Small intestine (tissue), 7 donors: ENCODE results near the gene CR2. TPM values are rescaled to one million over a fixed set of nuclear protein-coding genes. Genes with fewer than 3 reads are reported as not detected.
A peak's percentile ranks its signal among the peaks of the same experiment; 100 is the strongest.
"Not testable (repeated sequence)": the region's sequence is repeated elsewhere in the genome, so short reads cannot be mapped to it uniquely, and the experiment has no call there.

Source experiments
- DNase-seq, 2 donors: peaks; one replicate each; pipeline versions ENCODE4 v3.0.0 to v3.0.0-alpha.2; 2013
- FAIRE-seq: peaks from 2 replicates; lab custom pipeline; 2012; peaks lifted over from hg19 to GRCh38; lab: Jason Lieb, UNC
- H3K27ac ChIP-seq, 3 donors: one replicate each; pipeline ENCODE4 v1.5.1; 2013; ENCODE audit warnings: low read length in 2 of 3, mild to moderate bottlenecking in 2 of 3, control low read depth in 1 of 3, inconsistent platforms in 1 of 3, low read depth in 1 of 3, moderate library complexity in 1 of 3
- H3K27me3 ChIP-seq, 3 donors: one replicate each; pipeline ENCODE4 v1.6.1; 2013; ENCODE audit warnings: low read length in 3 of 3, inconsistent platforms in 1 of 3; ENCODE audit not compliant: control insufficient read depth in 3 of 3, insufficient read depth in 3 of 3
- H3K36me3 ChIP-seq, 3 donors: one replicate each; pipeline ENCODE4 v1.6.1; 2013; ENCODE audit warnings: low read length in 3 of 3, inconsistent platforms in 1 of 3, low read depth in 1 of 3, mild to moderate bottlenecking in 1 of 3, moderate library complexity in 1 of 3; ENCODE audit not compliant: control insufficient read depth in 3 of 3, insufficient read depth in 2 of 3
- H3K4me1 ChIP-seq, 3 donors: one replicate each; pipeline ENCODE4 v1.6.1; 2013; ENCODE audit warnings: low read length in 2 of 3, inconsistent platforms in 1 of 3, low read depth in 1 of 3, mild to moderate bottlenecking in 1 of 3, moderate library complexity in 1 of 3; ENCODE audit not compliant: control insufficient read depth in 3 of 3, insufficient read depth in 2 of 3
- H3K4me3 ChIP-seq, 3 donors: one replicate each; pipeline ENCODE4 v1.5.1; 2013; ENCODE audit warnings: low read length in 3 of 3, control low read depth in 1 of 3, inconsistent platforms in 1 of 3, low read depth in 1 of 3, mild to moderate bottlenecking in 1 of 3, moderate library complexity in 1 of 3
- H3K9me3 ChIP-seq, 2 donors: one replicate each; pipeline ENCODE4 v1.6.1; 2013; ENCODE audit warnings: low read depth in 1 of 2, low read length in 1 of 2; ENCODE audit not compliant: control insufficient read depth in 2 of 2, insufficient read depth in 1 of 2
- WGBS, 3 donors: extraction: QIAGEN DNeasy Blood & Tissue Kit; methylation state at CpG; one replicate each; pipeline ENCODE4 v1.1.7; 2013; 5-methylcytosine and 5-hydroxymethylcytosine counted together
- polyA plus RNA-seq, 4 donors: library from polyadenylated mRNA; stranded (reverse) in 3 of 4; unstranded in 1 of 4; fragments of 200-250 nt in 3 of 4; fragments of 120-200 nt in 1 of 4; gene quantifications; one replicate each; pipeline versions ENCODE4 v1.2.1 to v1.2.3, GENCODE V29; 2013
- donor health status: healthy with polysubstance abuse.
- donor health status: control.
- donor health status: control.
- donor health status: Bipolar disorder and iron deficiency.
- donor health status: healthy.

The CR2 gene
- polyA plus RNA-seq, 4 donors, result 0.22 to 12.0 (median 0.28) TPM

- no peak for FAIRE-seq
- Histone ChIP-seq H3K27me3 (peaks cover 0 to 34% (median 4%) of the 10 kb centered on the region in 3 donors), H3K27ac (no peak overlapping the region), H3K4me1 (no peaks in the 10 kb centered on the region), H3K9me3 (no peaks in the 10 kb centered on the region), H3K36me3 (no peaks in the 10 kb centered on the region), H3K4me3 (no peak overlapping the region)
- DNase-seq, result no peak
- WGBS, 3 donors, result 77 to 84% (median 84%) methylated on average over 3 of the region's 3 CpGs
These were observed 39.1 kb downstream of the CR2 start for GRCh38 chr1:207493212-207493611.

- FAIRE-seq (no peak), DNase-seq (no peak)
- Histone ChIP-seq H3K27me3 (peaks cover 0 to 34% (median 4%) of the 10 kb centered on the region in 3 donors), H3K9me3 (no peaks in the 10 kb centered on the region), H3K27ac (no peak overlapping the region), H3K4me1 (no peaks in the 10 kb centered on the region), H3K36me3 (no peaks in the 10 kb centered on the region), H3K4me3 (no peak overlapping the region)
- WGBS, 3 donors, result 75 to 100% (median 94%) methylated on average over 1 of the region's 1 CpG
These were observed 40.0 kb downstream of the CR2 start for GRCh38 chr1:207494171-207494570.

GRCh38 chr1:207495281-207495680, 41.2 kb downstream of the CR2 start:
- H3K36me3 ChIP-seq, H3K27ac ChIP-seq, H3K9me3 ChIP-seq, H3K4me3 ChIP-seq, DNase-seq, FAIRE-seq, H3K4me1 ChIP-seq: not testable (repeated sequence)
- WGBS, 3 donors, result 80 to 83% (median 82%) methylated on average over 8 of the region's 8 CpGs
- peaks cover 0 to 34% (median 4%) of the 10 kb centered on the region in 3 donors for H3K27me3 ChIP-seq

GRCh38 chr1:207495801-207496792, 42.0 kb downstream of the CR2 start, which contains the start of gene CR1:
CR1 (plus strand) TSS chr1:207496157; CDS start chr1:207496268, 111 bp downstream.
- H3K4me3 ChIP-seq, result peak within 1 kb of the TSS; percentile 13 to 47 (median 21)
- 5 to 7% (median 5%) methylated on average over 65 to 68 of the region's 68 CpGs for WGBS, 3 donors
- H3K4me1 ChIP-seq, result no peaks in the 10 kb centered on the region
- FAIRE-seq (no peak), DNase-seq (peak; percentile 21 to 25)
- no peaks in the 10 kb centered on the region for H3K36me3 ChIP-seq
- H3K9me3 ChIP-seq, result no peaks in the 10 kb centered on the region
- H3K27ac ChIP-seq, result no peak within 1 kb of the TSS
- peaks cover 0 to 34% (median 4%) of the 10 kb centered on the region in 3 donors for H3K27me3 ChIP-seq

- Histone ChIP-seq H3K4me1 (no peaks in the 10 kb centered on the region), H3K27me3 (peaks cover 0 to 33% (median 4%) of the 10 kb centered on the region in 3 donors), H3K9me3 (no peaks in the 10 kb centered on the region), H3K27ac (no peak overlapping the region), H3K4me3 (no peak overlapping the region), H3K36me3 (no peaks in the 10 kb centered on the region)
- DNase-seq (no peak), FAIRE-seq (no peak)
- WGBS, 3 donors, result 61 to 71% (median 70%) methylated on average over 5 of the region's 5 CpGs
These were observed 43.8 kb downstream of the CR2 start for GRCh38 chr1:207497941-207498340.

GRCh38 chr1:207499573-207499972, 45.4 kb downstream of the CR2 start:
- no peak overlapping the region for H3K4me3 ChIP-seq
- no peaks in the 10 kb centered on the region for H3K4me1 ChIP-seq
- 0 to 1% (median 0%) methylated on average over 4 of the region's 4 CpGs for WGBS, 3 donors
- FAIRE-seq, result no peak
- DNase-seq, result peak; percentile 80
- H3K27me3 ChIP-seq, result peaks cover 0 to 33% (median 3%) of the 10 kb centered on the region in 3 donors
- no peaks in the 10 kb centered on the region for H3K9me3 ChIP-seq
- no peak overlapping the region for H3K27ac ChIP-seq
- no peaks in the 10 kb centered on the region for H3K36me3 ChIP-seq

- no peaks in the 10 kb centered on the region for H3K36me3 ChIP-seq
- FAIRE-seq (no peak), DNase-seq (no peak)
- no peak overlapping the region for H3K27ac ChIP-seq
- no peak overlapping the region for H3K4me3 ChIP-seq
- H3K9me3 ChIP-seq, result no peaks in the 10 kb centered on the region
- H3K4me1 ChIP-seq, result no peaks in the 10 kb centered on the region
- peaks cover 0 to 34% (median 3%) of the 10 kb centered on the region in 3 donors for H3K27me3 ChIP-seq
- 35 to 74% (median 59%) methylated on average over 3 of the region's 3 CpGs for WGBS, 3 donors
These were observed 46.2 kb downstream of the CR2 start for GRCh38 chr1:207500306-207500705.

GRCh38 chr1:207501071-207501470, 46.9 kb downstream of the CR2 start:
- no peaks in the 10 kb centered on the region for H3K36me3 ChIP-seq
- 60 to 64% (median 63%) methylated on average over 5 of the region's 5 CpGs for WGBS, 3 donors
- H3K9me3 ChIP-seq, result no peaks in the 10 kb centered on the region
- H3K4me3 ChIP-seq, result no peak overlapping the region
- DNase-seq (no peak), FAIRE-seq (no peak)
- H3K27me3 ChIP-seq, result peaks cover 0 to 27% (median 3%) of the 10 kb centered on the region in 3 donors
- H3K4me1 ChIP-seq, result no peaks in the 10 kb centered on the region
- H3K27ac ChIP-seq, result no peak overlapping the region
